Measurements from ENCODE around the gene EXOSC1. TPM values are rescaled to one million over a fixed set of nuclear protein-coding genes. Genes with fewer than 3 reads are reported as not detected.

The EXOSC1 gene
- total RNA-seq, 1 experiment from 2014 or later, result 45.6 TPM

GRCh38 chr10:97400665-97401454 lies 44.9 kb downstream of the EXOSC1 start, which contains the start of gene RRP12:
RRP12 (minus strand) TSS chr10:97401340; CDS start chr10:97401231, 109 bp downstream.
- Histone ChIP-seq H3K4me3 (peak within 1 kb of the TSS; percentile 83), H3K9me3 (no peaks in the 10 kb centered on the region), H3K36me3 (peaks cover 38% of the 10 kb centered on the region), H3K27me3 (no peaks in the 10 kb centered on the region)
- peak; percentile 91 for DNase-seq

DNA sequence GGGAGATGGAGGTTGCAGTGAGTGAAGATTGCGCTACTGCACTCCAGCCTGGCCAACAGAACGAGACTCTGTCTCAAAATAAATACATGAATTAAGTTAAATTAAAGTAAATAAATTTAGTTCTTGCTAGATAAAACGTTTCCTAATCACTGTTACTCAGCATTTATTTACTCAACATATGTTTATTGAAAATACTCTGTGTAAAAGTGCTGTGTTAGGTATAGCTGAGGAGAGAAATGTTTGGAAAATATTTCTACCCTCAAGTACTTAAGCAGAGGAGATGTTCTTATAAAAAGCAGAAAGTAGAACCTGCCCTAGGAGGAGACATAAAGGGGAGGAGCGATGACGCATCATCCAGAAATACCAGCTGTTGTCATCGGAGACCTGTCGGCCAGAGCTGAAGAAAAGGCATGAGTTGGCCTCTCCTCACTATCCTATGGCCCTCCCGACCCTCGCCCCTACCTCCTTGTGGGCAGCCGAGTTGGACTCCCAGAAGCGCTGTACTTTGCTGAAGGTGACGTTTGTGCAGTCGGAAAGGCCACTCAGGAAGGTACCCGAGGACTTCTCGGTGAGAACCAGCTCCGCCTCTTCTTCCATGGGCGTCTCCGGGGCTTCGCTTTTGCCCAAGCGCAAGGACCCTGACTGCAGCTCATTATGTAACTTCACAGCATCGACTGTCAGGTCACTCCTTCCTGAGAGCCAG lies 45.8 kb downstream of the EXOSC1 start:
- peak; percentile 77 for DNase-seq
- no peaks in the 10 kb centered on the region for H3K27me3 ChIP-seq
- peak overlapping the region; percentile 83 for H3K4me3 ChIP-seq
- H3K9me3 ChIP-seq, result no peaks in the 10 kb centered on the region
- H3K36me3 ChIP-seq, result peaks cover 39% of the 10 kb centered on the region

DNA sequence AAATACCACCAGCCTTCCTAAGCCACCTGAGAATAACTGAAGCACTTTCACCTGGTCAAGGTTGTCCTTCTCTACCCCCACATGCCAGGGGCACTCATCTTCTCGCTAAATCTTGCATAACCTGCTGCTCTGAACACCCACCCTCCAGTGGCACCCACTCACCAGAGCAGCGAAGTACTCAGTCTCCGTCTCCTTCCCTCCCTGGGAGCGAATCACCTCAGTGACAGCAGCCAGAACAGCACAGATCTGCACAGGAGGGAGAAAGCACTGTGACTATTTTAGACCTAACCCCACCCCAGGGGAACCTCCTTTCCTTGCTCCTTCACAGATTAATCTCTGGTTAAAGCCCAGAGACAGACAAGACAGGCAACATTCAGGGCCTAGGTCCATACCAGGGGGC lies 49.8 kb downstream of the EXOSC1 start:
- no peaks in the 10 kb centered on the region for H3K27me3 ChIP-seq
- no peaks in the 10 kb centered on the region for H3K9me3 ChIP-seq
- H3K4me3 ChIP-seq, result no peak overlapping the region
- peaks cover 67% of the 10 kb centered on the region for H3K36me3 ChIP-seq
- no peak for DNase-seq

DNA sequence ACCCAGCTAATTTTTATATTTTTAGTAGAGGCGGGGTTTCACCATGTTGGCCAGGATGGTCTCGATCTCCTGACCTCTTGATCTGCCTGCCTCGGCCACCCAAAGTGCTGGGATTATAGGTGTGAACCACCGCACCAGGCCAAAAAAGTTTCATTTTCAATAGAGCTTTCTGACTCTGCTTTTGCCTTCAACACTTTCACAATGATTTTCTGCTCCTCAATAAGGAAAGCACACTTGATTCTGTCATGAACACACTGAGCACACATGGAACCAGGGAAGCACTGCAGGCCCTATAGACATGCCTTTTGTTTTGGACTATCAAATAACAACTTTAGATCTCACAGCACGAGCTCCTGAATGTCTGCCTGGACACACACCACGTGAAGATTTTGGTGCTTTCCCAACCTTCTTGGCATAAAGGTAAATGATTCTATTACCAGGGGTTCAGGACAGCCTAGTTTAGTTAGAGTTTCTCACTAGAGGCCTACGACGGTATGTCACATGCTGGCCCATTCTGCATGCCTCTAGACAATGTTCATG lies 52.7 kb downstream of the EXOSC1 start:
- Histone ChIP-seq H3K27me3 (no peaks in the 10 kb centered on the region), H3K4me3 (no peak overlapping the region), H3K36me3 (peaks cover 70% of the 10 kb centered on the region), H3K9me3 (no peaks in the 10 kb centered on the region)
- DNase-seq, result no peak

DNA sequence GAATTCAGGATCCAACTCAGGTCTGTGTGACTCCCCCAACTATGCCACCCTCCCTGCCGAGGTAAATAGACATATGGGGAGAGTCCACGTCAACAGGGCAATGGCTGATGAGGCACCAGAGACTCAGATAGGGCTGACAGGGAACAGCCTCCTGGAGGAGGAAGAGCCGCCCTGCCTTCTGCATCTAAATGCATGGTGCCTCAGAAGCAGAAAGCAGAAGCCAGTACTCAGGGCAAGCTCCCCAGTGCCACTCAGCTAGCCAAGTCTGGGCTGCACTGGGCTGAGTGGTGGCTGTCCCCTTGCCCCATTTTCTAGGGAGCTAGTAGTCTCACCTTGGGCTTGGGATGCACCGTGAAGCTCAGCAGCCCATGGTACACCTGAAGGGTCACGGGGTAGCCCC lies 55.7 kb downstream of the EXOSC1 start:
- Histone ChIP-seq H3K4me3 (no peak overlapping the region), H3K27me3 (no peaks in the 10 kb centered on the region), H3K36me3 (peaks cover 62% of the 10 kb centered on the region), H3K9me3 (no peaks in the 10 kb centered on the region)
- DNase-seq, result no peak

- Histone ChIP-seq H3K27me3 (no peaks in the 10 kb centered on the region), H3K9me3 (no peaks in the 10 kb centered on the region), H3K4me3 (no peak overlapping the region), H3K36me3 (peaks cover 50% of the 10 kb centered on the region)
- no peak for DNase-seq
These were observed 57.7 kb downstream of the EXOSC1 start for GRCh38 chr10:97388152-97388551.

Other genes starting within 250 kb of the EXOSC1 start
- gene ARHGAP19, start 153.4 kb downstream of the EXOSC1 start, total RNA-seq (2014; rRNA removed; shearing (Covaris generic); ENCODE audit: low replicate concordance), result 1.7 and 3.2 TPM in 2 replicates
- gene FRAT1, start 126.7 kb downstream of the EXOSC1 start, total RNA-seq (2014; rRNA removed; shearing (Covaris generic); ENCODE audit: low replicate concordance), result 3.8 and 5.9 TPM in 2 replicates
- 4.7 and 15.4 TPM in 2 replicates for gene FRAT2, start 111.3 kb downstream of the EXOSC1 start, total RNA-seq (2014; rRNA removed; shearing (Covaris generic); ENCODE audit: low replicate concordance)
- 19.0 and 34.7 TPM in 2 replicates for gene RRP12, start 44.7 kb downstream of the EXOSC1 start, total RNA-seq (2014; rRNA removed; shearing (Covaris generic); ENCODE audit: low replicate concordance)
- gene PGAM1, start 19.8 kb downstream of the EXOSC1 start, total RNA-seq (2014; rRNA removed; shearing (Covaris generic); ENCODE audit: low replicate concordance), result 577 and 749 TPM in 2 replicates
- 40.4 and 41.5 TPM in 2 replicates for gene ZDHHC16, start 169 bp upstream of the EXOSC1 start, total RNA-seq (2014; rRNA removed; shearing (Covaris generic); ENCODE audit: low replicate concordance)
- 44.3 and 57.6 TPM in 2 replicates for gene MMS19, start 52.4 kb upstream of the EXOSC1 start, total RNA-seq (2014; rRNA removed; shearing (Covaris generic); ENCODE audit: low replicate concordance)
- 19.3 and 29.7 TPM in 2 replicates for gene UBTD1, start 52.9 kb upstream of the EXOSC1 start, total RNA-seq (2014; rRNA removed; shearing (Covaris generic); ENCODE audit: low replicate concordance)
- not detected in 2 replicates for gene ANKRD2, start 126.8 kb upstream of the EXOSC1 start, total RNA-seq (2014; rRNA removed; shearing (Covaris generic); ENCODE audit: low replicate concordance)
- 5.0 and 6.7 TPM in 2 replicates for gene HOGA1, start 138.4 kb upstream of the EXOSC1 start, total RNA-seq (2014; rRNA removed; shearing (Covaris generic); ENCODE audit: low replicate concordance)
- gene C10orf62, start 143.7 kb upstream of the EXOSC1 start, total RNA-seq (2014; rRNA removed; shearing (Covaris generic); ENCODE audit: low replicate concordance), result not detected in 2 replicates
- gene MORN4, start 187.5 kb upstream of the EXOSC1 start, total RNA-seq (2014; rRNA removed; shearing (Covaris generic); ENCODE audit: low replicate concordance), result 5.7 and 7.0 TPM in 2 replicates
- 25.8 and 28.1 TPM in 2 replicates for gene PI4K2A, start 194.7 kb upstream of the EXOSC1 start, total RNA-seq (2014; rRNA removed; shearing (Covaris generic); ENCODE audit: low replicate concordance)
- 14.2 and 20.0 TPM in 2 replicates for gene AVPI1, start 241.2 kb upstream of the EXOSC1 start, total RNA-seq (2014; rRNA removed; shearing (Covaris generic); ENCODE audit: low replicate concordance)

All from MG63 (cell line).